HG03196 (cell line): ENCODE results near the gene MKX.
"Not testable (repeated sequence)": the region's sequence is repeated elsewhere in the genome, so short reads cannot be mapped to it uniquely, and the experiment has no call there.

ENCODE experiments used
- ATAC-seq: cut with Tn5 transposase; IDR thresholded peaks from one replicate; pipeline ENCODE4 v1.9.1; 2021; ENCODE audit not compliant: unreplicated experiment

MKX gene

DNA sequence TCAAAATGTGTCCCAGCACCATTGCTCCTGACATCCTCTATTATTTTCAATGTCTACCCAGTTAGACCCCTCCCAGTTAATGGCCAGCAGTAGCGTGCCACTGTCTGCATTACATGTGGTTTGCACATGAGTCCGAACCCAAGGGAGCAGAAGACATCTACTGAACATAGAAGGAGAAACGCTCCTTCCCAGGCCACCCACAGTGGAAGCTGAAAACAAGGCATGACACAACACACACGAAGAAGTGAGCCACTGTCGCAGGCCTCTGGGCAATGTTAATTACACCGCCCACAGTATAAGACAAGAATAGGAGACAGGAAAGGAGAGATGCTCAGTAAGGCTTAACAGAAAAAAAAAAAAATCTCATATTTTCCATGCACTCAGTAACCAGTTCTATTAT, 50.5 kb downstream of the MKX start:
- ATAC-seq = no peak

DNA sequence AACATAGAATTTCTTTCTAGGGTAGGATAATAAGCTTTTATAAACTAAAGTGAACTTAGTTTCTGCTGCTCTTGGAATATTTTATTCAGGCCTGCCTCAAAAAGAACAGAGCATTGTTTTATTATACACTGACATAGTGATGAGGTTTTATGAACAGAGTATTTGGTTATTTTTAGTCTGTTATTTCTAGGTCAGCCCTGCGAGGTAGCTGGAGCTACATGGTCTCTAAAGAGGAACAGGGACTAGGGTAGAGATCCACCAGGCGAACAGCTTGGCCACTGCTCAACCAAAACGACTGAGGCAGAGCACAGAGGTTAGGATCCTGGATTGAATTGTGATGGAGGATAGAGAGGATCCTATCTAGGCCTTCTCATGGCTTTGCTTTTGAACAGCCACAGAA, 53.0 kb downstream of the MKX start:
- ATAC-seq = no peak

DNA sequence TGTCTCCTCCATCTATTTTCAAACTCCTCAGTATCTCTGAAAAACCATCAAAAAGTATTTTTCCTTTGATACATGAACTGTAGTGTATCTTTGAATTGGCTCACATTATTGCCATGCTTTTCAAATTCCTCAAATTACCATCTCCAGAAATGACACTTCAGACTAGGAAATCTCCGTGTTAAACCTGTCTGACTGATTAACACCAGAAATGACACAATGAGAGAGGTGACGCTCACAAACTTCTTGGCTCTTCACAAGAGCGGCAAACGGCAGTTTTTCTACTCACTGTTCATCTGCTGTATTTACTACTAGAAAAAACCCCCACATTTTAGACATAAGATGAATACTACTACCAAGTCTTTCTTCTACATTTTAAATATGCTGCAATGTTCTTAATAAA, 56.6 kb downstream of the MKX start:
- ATAC-seq = no peak

DNA sequence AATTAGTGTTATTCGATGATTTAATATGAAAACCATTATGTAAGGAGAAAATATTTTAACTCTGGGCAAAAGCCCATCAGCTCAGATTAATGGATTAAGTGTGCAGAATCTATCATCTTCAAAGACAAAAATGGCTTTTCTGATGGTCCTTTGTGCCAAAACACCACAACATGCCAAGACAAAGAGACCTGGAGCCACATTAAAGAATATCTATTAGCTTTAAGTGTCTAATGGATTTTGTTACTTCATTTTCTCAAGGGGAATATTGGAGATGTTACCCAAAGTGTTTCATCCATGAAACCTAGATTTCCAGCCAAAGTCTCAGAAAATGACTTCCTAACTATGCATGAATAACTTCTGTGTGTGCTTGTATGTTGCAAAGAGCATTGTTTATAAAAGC, 57.3 kb downstream of the MKX start:
- ATAC-seq = no peak

DNA sequence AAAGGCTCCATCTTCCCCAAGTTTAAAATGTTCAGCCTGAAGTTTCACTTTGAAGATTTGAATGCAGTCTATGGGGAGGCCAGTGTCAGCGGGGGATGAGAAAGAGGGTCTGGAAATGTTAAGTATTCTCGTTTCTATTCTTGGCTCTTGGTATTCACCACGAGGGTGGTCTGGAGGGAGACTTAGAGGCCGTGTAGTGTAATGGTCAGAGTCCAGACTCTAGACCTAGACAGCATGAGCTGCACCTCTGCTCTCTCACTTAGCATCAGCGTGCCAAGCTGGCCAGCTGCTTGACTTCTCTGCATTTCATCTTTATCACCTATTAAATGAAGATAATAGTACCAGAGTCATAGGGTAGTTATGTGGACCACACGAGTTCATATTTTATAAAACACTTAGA, 57.9 kb downstream of the MKX start:
- ATAC-seq = no peak

DNA sequence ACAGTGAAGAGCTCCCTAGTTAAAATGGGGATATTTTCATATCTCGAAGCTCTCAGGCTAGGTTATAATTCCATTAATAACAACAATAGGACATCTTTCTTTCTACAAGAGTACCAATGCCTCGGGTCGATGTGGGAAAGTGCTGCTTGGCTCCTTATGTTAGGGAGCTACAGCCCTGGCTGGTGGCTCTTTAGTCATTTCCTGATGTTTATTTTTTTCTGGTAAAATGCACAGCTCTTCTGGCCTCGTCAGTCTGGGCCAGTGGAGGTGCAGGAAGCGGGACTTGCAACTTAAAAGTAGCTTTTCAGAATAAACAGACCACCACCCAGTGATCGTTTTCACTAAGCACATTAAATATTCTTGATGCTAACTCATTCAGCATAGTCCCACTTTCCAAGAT, 58.3 kb downstream of the MKX start:
- no peak for ATAC-seq

DNA sequence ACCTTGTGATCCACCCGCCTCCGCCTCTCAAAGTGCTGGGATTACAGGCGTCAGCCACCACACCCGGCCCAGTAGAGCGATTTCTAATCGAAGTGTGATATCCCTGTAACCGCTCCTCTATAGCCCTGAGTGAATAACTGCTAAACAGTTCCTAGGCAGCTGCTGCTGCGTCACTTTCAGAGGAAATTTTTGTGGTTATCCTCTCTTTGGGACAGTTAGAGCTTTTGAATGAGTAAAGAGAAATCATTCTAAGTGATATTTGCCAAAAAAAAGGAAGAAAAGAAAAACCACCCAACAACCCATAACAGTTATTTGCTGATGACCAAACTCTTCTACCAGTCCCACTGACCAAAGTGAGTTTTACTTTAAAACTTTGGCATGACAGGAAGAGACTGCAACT, 59.9 kb downstream of the MKX start:
- no peak for ATAC-seq

DNA sequence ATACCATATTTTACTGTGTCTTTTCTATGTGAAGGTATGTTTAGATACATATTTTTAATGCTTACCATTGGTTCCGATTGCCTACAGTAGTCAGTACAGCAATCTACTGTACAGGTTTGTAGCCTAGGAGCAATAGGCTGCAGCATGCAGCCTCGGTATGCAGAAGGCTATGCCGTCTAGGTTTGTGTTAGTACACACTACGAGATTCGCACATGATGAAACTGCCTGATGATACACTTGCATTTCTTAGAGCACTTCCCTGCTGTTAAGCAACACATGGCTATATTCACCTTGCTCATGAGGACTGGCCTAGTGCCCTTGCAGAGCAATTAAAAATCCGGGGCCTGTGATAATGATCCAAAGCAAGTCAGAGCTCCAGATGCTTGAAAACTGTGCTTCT, 62.4 kb downstream of the MKX start:
- no peak for ATAC-seq

DNA sequence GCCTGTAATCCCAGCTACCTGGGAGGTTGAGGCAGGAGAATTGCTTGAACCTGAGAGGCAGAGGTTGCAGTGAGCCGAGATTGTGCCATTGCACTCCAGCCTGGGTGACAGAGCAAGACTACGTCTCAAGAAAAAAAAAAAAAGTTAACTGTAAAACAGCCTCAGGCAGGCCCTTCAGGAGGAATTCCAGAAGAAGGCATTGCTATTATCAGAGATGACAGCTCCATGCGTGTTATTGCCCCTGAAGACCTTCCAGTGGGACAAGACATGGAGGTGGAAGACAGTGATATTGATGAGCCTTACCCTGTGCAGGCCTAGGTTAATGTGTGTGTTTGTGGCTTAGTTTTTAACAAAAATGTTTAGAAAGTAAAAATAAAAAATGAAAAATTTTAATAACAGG, 63.8 kb downstream of the MKX start:
- not testable (repeated sequence) for ATAC-seq

DNA sequence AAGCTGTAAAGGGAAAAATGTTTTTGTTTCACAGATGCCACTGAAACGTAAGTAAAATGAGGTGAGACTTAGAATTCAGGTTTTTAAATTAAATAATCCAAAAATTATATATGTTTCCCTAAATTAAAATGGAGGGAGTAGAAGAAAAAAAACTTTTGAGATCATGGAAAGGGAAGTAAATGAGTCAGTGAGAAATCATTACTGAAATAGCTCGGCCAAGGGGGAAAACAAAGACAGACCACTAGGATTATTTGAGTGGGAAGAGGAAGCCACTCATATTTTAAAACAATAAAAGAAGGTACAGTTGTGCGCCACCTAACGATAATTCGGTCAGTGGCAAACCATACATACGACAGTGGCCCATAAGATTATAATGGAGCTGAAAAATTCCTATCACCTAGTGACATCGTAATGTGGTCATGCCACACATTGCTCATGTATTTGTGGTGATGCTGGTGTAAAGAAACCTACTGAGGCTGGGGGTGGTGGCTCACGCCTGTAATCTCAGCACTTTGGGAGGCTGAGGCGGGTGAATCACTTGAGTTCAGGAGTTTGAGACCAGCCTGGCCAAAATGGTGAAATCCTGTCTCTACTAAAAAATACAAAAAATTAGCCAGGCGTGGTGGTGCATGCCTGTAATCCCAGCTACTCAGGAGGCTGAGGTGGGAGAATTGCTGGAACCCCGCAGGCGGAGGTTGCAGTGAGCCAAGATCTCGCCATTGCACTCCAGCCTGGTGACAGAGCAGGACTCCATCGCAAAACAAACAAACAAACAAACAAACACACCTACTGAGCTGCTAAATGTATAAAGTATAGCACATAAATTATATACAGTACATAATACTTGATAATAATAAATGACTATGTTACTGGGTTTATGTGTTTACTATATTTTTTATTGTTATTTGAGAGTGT, 64.7 kb downstream of the MKX start:
- no peak for ATAC-seq

DNA sequence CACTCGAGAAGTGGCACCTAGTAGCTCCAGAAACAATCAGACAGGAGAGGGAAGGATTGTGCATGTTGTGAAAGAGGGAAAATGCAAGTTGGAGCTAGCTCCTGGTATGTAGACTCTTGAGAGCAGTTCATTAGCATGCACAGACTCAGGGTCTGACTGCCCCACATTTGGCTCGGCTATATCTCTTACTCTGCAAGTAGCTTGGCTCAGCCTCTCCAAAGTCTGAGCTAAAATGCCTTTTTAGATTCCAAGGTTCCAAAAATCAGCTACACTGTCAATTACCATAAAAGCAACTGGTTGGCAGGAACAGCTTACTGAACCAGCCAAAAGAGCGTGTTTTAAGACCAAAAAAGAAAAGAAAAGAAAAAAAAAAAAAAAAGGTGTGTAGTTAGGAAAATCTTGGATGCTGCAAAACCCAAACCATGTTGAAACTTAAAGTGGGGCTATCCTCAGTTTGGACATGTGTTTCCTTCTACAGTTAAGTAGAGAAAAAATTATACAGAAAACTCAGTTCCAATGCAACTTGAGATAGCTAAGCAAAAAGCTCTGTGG, 65.5 kb downstream of the MKX start:
- no peak for ATAC-seq

DNA sequence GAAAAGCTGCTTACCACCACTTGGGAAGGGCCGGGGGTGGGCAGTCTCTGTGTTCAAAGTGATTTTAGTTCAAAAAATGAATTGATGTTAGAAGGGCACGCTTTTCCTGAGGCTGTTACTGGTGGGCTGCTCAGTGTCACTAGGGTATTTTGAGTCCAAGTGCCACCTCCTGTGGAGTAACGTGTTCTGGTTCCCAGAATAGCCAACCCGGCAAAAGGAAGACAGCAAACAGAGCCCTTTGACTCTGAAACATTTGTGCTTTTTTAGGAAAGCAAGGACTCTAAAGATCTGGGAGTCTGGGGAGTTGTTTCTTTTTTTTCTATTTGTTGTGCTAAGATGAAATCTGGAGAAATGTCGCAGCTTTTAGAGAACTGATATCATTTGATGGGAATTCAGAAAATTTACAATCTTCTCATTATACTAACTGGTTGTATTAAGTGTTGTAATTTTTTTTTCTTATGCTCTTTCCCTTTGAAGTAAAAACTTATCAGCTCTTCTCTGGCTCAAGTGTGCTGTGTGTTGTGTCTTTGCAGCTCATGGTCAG, 66.2 kb downstream of the MKX start:
- no peak for ATAC-seq

DNA sequence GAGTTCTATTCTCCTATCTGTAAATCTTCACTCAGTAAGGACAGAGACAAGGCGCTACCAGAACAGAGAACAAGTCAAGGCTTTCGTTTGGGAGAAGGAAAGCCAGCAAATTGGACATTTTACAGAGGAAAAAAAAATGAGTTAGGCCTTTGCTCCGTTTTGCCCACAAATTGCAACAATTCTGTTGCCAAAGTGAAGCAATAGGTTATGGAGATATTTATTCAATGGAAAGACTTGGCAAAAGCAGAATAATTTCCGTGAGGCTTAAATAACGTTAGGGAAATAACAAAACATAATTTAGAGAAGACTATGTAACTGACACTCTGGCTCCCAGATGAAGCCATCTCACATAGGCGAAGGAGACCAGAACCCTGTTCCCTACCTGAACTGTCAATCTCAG, 67.5 kb downstream of the MKX start:
- ATAC-seq = no peak

DNA sequence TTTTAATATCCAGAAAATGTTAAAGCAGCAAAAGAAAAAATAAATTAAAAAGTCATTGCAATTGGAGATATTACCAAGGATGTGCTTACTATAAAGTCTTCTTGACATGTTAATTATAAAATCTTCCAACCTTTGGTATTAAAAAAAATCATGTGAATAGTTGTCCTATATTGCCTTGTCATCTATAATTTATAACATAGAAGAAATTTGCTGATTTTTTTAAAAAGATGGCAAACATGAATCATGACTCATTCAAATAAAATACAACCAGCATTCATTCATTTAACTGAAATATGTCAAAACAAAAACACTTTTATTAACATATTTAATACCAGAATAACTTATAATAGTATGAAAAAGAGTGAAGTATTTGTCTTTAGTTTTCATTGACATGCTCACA, 72.6 kb downstream of the MKX start:
- ATAC-seq = no peak

DNA sequence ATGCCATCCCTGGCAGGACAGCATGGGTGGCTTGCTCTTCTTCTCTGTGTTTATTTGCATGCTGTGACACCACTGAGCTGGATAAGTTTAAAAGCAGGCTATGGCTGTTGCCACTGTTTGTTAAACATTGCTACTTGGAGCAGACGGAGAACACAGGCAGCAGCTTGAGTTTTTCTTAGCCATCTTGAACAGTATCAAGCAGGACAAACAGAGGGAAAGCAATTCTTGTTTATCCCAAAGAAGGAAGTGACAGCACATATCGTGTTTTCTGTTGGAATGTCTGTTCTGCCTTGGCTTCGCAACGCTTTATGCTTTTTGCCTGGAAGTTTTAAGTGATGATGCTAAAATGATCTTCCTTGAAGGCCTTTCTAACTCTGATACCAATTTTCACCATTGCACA, 73.8 kb downstream of the MKX start:
- no peak for ATAC-seq

DNA sequence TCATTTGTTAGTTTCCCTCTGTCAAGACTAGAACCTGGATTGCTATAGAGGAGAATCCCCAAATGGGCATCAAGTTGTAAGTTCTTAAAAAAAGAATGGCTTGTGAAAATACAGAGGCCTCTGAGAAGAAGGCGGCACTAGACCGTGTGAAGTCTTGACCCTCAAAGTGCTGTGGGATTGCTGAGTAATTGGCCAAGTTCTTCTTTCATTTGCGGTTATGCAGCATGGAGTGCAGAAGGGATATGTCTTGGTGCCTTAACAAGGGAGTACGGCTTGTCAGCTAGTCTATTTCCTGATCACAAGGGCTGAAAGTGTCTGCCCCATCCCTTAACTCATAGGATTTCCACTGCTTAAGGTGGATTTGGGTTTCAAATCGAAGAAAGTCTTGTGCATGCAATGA, 81.2 kb downstream of the MKX start:
- ATAC-seq = no peak

DNA sequence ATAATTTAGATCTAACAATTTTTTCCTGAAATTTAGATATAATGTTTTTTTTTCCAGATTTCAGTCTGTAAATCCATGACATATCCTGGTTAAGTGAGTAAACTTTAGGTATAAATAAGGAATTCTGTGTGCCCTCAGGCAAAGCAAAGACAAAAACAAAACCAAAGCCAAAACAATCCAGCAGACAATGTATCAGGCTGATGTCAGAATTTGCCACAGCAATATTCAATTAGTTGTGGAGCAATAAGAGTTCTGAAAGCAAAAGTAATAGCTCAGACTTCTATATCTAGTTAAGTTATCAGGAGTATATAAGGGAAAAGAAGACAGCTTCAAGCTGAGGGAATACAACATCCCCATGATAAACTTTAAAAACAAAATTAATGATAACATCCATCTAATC, 82.0 kb downstream of the MKX start:
- ATAC-seq = no peak

DNA sequence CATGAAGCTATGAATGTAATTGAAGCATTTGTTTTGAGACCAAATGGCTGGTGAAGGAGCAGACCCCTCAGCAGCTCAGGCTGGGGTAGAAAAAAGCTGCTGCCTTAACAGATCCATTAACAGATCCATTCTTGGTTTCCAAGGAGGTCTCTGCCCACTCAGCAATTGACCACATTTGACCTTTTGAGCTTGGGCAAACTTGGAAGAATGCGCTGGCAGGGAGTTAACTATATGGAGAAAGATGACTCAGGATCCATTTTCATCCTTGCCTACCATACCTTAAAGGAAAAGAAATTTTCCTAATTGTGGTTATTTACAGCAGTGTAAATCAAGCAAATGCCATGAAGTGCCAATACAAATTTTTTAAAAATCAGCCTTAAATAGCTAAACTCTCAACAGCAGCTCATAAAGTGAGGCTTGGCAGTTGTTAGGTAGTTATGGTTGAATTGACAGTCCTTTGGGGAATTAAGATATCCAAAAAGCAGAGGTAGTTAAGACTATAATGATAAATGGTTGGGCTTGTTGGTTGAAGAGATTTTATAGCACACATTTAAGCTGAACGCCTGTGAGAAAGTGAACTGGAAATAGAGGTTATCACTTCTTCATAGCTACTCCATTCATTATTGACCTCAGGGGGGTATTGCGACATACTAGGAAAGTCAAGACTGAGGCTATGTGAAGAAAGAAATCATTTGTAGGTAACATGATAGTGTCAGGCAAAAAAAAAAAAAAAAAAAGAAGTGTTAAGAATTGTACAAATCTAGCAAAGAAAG, 83.9 kb downstream of the MKX start:
- ATAC-seq = no peak

DNA sequence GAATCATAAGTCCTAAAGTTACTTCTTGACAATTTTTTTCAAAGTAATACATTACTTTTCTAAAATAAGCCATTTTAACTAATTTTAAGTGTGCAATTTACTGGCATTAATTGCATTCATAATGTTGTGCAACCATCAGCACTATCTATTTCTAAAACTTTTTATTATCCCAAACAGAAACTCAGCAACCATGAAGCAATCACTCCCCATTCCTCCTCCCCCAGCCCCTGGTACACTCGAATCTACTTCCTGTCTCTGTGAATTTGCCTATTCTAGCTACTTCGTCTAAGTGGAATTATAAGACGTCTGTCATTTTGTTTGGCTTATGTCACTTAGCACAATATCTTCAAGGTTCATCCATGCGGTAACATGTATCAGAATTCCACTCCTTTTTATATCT, 84.9 kb downstream of the MKX start:
- no peak for ATAC-seq

DNA sequence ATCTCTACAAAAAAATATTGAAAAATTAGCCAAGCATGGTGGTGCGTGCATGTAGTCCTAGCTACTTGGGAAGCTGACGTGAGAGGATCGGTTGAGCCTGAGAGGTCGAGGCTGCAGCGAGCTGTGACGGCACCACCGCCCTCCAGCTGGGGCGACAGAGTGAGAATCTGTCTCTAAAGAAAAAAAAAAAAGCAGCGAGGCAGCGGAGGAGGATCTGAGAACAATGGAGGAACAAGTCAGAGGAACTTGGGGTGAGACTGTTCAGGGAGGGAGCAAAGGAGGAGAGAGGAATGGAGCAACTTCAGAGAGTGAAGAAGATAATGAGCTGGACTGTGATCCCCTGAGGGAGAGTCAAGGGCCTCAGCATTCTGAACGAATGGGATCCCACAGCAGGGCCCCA, 85.4 kb downstream of the MKX start:
- no peak for ATAC-seq

DNA sequence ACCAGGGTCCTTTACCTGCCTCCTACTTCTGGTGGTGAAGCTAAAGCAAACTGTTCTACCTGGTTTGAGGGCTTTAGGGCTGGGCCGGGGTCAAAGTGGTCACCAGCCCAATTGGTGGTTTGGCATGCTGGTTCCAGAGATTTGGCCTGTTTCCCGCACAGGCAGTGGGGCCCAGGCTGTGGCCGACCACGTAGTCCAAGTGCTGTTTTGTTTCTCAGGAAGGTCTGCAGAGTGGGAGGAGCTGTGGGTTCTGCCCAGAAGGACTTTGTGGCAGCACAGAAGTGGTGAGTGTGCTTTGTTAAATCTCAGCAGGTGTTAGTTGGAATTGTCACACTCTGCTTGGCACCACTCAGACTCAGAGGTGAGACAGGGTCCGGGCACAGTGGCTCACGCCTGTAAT, 85.8 kb downstream of the MKX start:
- no peak for ATAC-seq

DNA sequence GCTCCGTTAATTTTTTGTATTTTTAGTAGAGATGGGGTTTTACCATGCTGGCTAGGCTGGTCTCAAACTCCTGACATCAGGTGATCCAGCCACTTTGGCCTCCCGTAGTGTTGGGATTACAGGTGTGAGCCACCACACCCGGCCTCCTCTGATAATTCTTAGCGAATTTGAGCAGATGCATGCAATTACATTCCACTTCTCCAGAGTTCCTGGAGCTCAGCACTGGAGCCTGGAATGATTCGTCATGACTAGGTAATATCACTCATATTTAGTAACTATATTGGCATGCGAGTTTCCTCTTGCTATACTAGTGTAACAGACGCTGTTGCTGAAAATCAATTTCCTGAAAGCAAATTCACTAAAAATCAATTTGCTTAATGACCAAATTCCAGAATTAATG, 86.8 kb downstream of the MKX start:
- no peak for ATAC-seq
